CD8-positive, alpha-beta memory T cell (primary cell): ENCODE measurements around the gene INPP1. TPM values are rescaled to one million over a fixed set of nuclear protein-coding genes. Genes with fewer than 3 reads are reported as not detected.
"Not testable (repeated sequence)": the region's sequence is repeated elsewhere in the genome, so short reads cannot be mapped to it uniquely, and the experiment has no call there.

ENCODE experiments used
- CTCF ChIA-PET: fragments of 350-600 bp; sonication (Branson Sonifier 250); formaldehyde crosslinking; loops from one replicate; lab custom pipeline; 2021; ENCODE audit warnings: antibody characterized with exemption; lab: Charles Lee
- POLR2A ChIA-PET: fragments of 350-600 bp; sonication (Branson Sonifier 250); formaldehyde crosslinking; loops from one replicate; lab custom pipeline; 2021; ENCODE audit warnings: antibody characterized with exemption; lab: Charles Lee
- DNase-seq, 5 donors: peaks; one replicate each; pipeline versions ENCODE4 v3.0.0 to v3.0.0-alpha.2; 2020 to 2022; ENCODE audit warnings: mixed read lengths in 1 of 5
- H3K27ac ChIP-seq: one replicate; pipeline ENCODE4 v1.7.0; 2013; ENCODE audit warnings: low read depth, mild to moderate bottlenecking, low read length, moderate library complexity
- H3K27me3 ChIP-seq: 2 replicates; pipeline ENCODE4 v1.7.0; 2013; ENCODE audit warnings: low read length, mild to moderate bottlenecking; ENCODE audit not compliant: insufficient read depth, poor library complexity, severe bottlenecking
- H3K36me3 ChIP-seq: 2 replicates; pipeline ENCODE4 v1.7.0; 2013; ENCODE audit warnings: mild to moderate bottlenecking, low read length, moderate library complexity; ENCODE audit not compliant: insufficient read depth
- H3K4me1 ChIP-seq: 2 replicates; pipeline ENCODE4 v1.7.0; 2013; ENCODE audit warnings: mild to moderate bottlenecking, low read length, moderate library complexity; ENCODE audit not compliant: insufficient read depth
- H3K4me3 ChIP-seq: 2 replicates; pipeline ENCODE4 v1.7.0; 2013; ENCODE audit warnings: mild to moderate bottlenecking, low read length
- H3K9me3 ChIP-seq: 2 replicates; pipeline ENCODE4 v1.7.0; 2013; ENCODE audit warnings: mild to moderate bottlenecking, low read length
- H3K27ac Mint-ChIP-seq, 8 donors: one replicate each; pipeline ENCODE4 v1.8.0; 2020 to 2021; ENCODE audit warnings: mixed read lengths in 8 of 8, mild to moderate bottlenecking in 6 of 8, inconsistent platforms in 3 of 8, moderate library complexity in 3 of 8
- H3K27me3 Mint-ChIP-seq, 2 donors: one replicate each; pipeline ENCODE4 v1.8.0; 2020 to 2021; ENCODE audit warnings: mixed read lengths in 2 of 2, mild to moderate bottlenecking in 1 of 2, moderate library complexity in 1 of 2
- H3K36me3 Mint-ChIP-seq, 3 donors: one replicate each; pipeline ENCODE4 v1.8.0; 2020 to 2021; ENCODE audit warnings: mixed read lengths in 3 of 3, inconsistent platforms in 1 of 3, mild to moderate bottlenecking in 1 of 3
- H3K4me1 Mint-ChIP-seq, 3 donors: one replicate each; pipeline ENCODE4 v1.8.0; 2020 to 2021; ENCODE audit warnings: mixed read lengths in 3 of 3, inconsistent platforms in 1 of 3, mild to moderate bottlenecking in 1 of 3
- H3K4me3 Mint-ChIP-seq, 7 donors: one replicate each; pipeline ENCODE4 v1.8.0; 2020 to 2021; ENCODE audit warnings: mixed read lengths in 7 of 7, mild to moderate bottlenecking in 6 of 7, moderate library complexity in 4 of 7, inconsistent platforms in 2 of 7
- H3K9me3 Mint-ChIP-seq, 5 donors: one replicate each; pipeline ENCODE4 v1.8.0; 2020 to 2022; ENCODE audit warnings: mixed read lengths in 5 of 5, mild to moderate bottlenecking in 3 of 5, moderate library complexity in 2 of 5, inconsistent platforms in 1 of 5
- polyA plus RNA-seq: library from polyadenylated mRNA; unstranded; fragments of 300-500 nt; fragmentation: Illumina TruSeq; gene quantifications from one replicate; pipeline ENCODE4 v1.2.3, GENCODE V29; 2021
- total RNA-seq, 2 experiments: library from RNA; stranded (reverse); gene quantifications; one replicate each; pipeline ENCODE4 v1.2.3, GENCODE V29; 2021

The INPP1 gene
- total and polyA plus RNA-seq, 3 experiments from 2014 or later: 5.5 to 15.9 (median 13.4) TPM

DNA sequence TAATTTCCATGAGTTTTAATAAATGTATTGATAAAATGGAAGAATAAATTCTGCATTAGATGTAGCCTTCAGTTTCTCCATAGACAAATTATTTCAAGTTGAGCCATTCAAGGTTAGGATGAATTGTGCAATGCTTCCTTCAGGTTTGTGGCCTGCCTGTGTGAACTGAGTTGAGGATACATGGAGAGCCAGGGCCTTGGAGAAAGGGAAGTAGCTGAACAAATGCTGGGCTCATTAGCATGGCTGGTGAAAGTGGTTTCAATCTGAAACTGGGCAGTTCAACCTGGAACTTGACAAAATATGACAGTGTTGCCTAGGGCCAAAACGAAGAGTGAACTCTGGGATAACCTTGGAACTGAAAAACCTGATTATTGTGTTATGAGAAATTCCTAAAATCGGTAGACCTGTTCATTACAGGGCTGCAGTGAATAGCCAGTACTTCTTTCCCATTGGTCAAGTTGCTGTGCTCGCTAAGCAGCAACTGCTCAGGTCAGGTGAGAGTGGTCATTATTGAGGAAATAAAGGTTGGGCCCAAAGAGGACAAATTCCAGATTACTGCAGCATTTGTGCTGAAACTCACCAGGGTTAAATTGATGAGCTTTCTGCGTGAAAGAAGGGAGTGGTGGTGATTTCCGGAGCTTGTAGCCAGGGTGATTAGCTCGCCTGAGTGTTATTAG, 12.7 kb downstream of the INPP1 start:
- H3K36me3 ChIP-seq: no peaks in the 10 kb centered on the region
- peaks cover 0 to 3% (median 0%) of the 10 kb centered on the region in 3 donors for H3K36me3 Mint-ChIP-seq
- H3K4me3 ChIP-seq: no peak overlapping the region
- peaks cover 15% of the 10 kb centered on the region for H3K4me1 ChIP-seq
- no peaks in the 10 kb centered on the region for H3K27me3 ChIP-seq
- H3K9me3 Mint-ChIP-seq: no peaks in the 10 kb centered on the region
- H3K27ac ChIP-seq: no peak overlapping the region
- ChIA-PET POLR2A (no interaction called here), CTCF (no interaction called here)
- peaks cover 26 to 35% (median 32%) of the 10 kb centered on the region in 3 donors for H3K4me1 Mint-ChIP-seq
- H3K9me3 ChIP-seq: no peaks in the 10 kb centered on the region
- DNase-seq: no peak
- no peak overlapping the region for H3K4me3 Mint-ChIP-seq
- H3K27ac Mint-ChIP-seq: no peak overlapping the region
- no peaks in the 10 kb centered on the region for H3K27me3 Mint-ChIP-seq

GRCh38 chr2:190357600-190357999, 14.2 kb downstream of the INPP1 start:
- POLR2A ChIA-PET: no interaction called here
- CTCF ChIA-PET: no interaction called here

DNA sequence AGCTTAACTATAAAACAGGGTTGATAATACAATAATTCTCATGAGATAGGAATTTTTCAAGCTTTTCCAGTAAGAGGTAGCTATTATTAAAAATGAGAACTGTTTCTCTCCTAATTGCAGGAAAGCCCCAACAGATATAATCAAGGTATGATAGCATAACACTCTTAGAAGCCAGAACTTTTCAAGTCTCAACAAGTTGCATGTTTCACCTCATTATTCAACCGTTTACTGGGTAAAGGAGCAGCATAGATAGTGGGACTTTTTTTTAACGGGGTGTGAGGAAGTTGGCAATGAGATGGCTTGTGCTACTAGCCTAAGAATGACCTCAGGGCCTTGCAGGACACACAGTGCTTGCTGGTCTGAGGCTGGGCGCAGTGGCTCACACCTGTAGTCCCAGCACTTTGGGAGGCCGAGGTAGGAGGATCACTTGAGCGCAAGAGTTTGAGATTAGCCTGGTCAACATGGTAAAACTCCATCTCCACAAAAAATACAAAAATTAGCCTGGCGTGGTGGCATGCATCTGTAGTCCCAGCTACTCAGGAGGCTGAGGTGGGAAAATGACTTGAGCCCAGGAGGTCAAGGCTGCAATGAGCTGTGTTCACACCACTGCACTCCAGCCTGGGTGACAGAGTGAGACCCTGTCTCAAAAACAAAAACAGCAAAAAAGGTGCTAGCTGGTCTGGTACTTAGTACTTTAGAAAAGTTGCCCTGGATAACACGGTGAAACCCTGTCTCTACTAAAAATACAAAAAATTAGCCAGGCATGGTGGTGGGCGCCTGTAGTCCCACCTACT, 15.5 kb downstream of the INPP1 start:
- H3K27me3 Mint-ChIP-seq, H3K9me3 Mint-ChIP-seq, H3K27ac ChIP-seq, H3K36me3 ChIP-seq, DNase-seq, H3K36me3 Mint-ChIP-seq, H3K4me3 ChIP-seq, H3K27me3 ChIP-seq, H3K9me3 ChIP-seq: not testable (repeated sequence)
- CTCF ChIA-PET: interaction anchor here (0.9 to 1.4 kb wide), 3 partner anchors 7 to 700 kb away, joined by 3 read pairs; no protein-coding TSS in a partner anchor
- H3K4me1 ChIP-seq: peaks cover 21% of the 10 kb centered on the region
- Mint-ChIP-seq H3K4me3 (peak overlapping the region; percentile 39 to 96 (median 91)), H3K4me1 (peaks cover 35 to 49% (median 47%) of the 10 kb centered on the region in 3 donors), H3K27ac (peak overlapping the region in 7 of 8 donors; percentile 50 to 98 (median 85))
- POLR2A ChIA-PET: interaction anchor here (0.7 to 1.3 kb wide), 2 partner anchors 15 to 291 kb away, joined by 3 read pairs; no protein-coding TSS in a partner anchor

More at GRCh38 chr2:190357600-190357999, 14.2 kb downstream of the INPP1 start:
- H3K36me3 ChIP-seq: no peaks in the 10 kb centered on the region
- peaks cover 21% of the 10 kb centered on the region for H3K4me1 ChIP-seq
- H3K27me3 ChIP-seq: no peaks in the 10 kb centered on the region
- H3K4me3 ChIP-seq: no peak overlapping the region
- H3K27me3 Mint-ChIP-seq: no peaks in the 10 kb centered on the region
- H3K27ac ChIP-seq: no peak overlapping the region
- H3K4me1 Mint-ChIP-seq: peaks cover 38 to 46% (median 41%) of the 10 kb centered on the region in 3 donors
- H3K27ac Mint-ChIP-seq: no peak overlapping the region
- DNase-seq: no peak
- H3K4me3 Mint-ChIP-seq: peak overlapping the region in 1 of 7 donors; percentile 59
- H3K9me3 ChIP-seq: no peaks in the 10 kb centered on the region
- H3K36me3 Mint-ChIP-seq: peaks cover 0 to 6% (median 0%) of the 10 kb centered on the region in 3 donors
- H3K9me3 Mint-ChIP-seq: no peaks in the 10 kb centered on the region

- Mint-ChIP-seq H3K27ac (peak overlapping the region in 6 of 8 donors; percentile 59 to 98 (median 94)), H3K4me3 (peak overlapping the region; percentile 90 to 99 (median 95)), H3K4me1 (peaks cover 35 to 49% (median 47%) of the 10 kb centered on the region in 3 donors), H3K36me3 (peaks cover 0 to 10% (median 3%) of the 10 kb centered on the region in 3 donors), H3K9me3 (no peaks in the 10 kb centered on the region), H3K27me3 (no peaks in the 10 kb centered on the region)
- peak overlapping the region; percentile 71 for H3K4me3 ChIP-seq
- H3K4me1 ChIP-seq: peaks cover 21% of the 10 kb centered on the region
- peak overlapping the region; percentile 45 for H3K27ac ChIP-seq
- H3K9me3 ChIP-seq: no peaks in the 10 kb centered on the region
- no peak for DNase-seq
- no peaks in the 10 kb centered on the region for H3K36me3 ChIP-seq
- H3K27me3 ChIP-seq: no peaks in the 10 kb centered on the region
- CTCF ChIA-PET: interaction anchor here (0.5 to 1.5 kb wide), 4 partner anchors 9 to 597 kb away, joined by 3 read pairs; no protein-coding TSS in a partner anchor
- POLR2A ChIA-PET: interaction anchor here (1.2 to 1.3 kb wide), 2 partner anchors 17 to 46 kb away, joined by 3 to 6 read pairs; no protein-coding TSS in a partner anchor
These were observed 17.2 kb downstream of the INPP1 start for GRCh38 chr2:190360561-190360960.

GRCh38 chr2:190360965-190361364, 17.6 kb downstream of the INPP1 start:
- ChIA-PET POLR2A (interaction anchor here (1.2 kb wide), 1 partner anchor 46 kb away, joined by 6 read pairs; no protein-coding TSS in a partner anchor), CTCF (interaction anchor here (0.5 to 1.5 kb wide), 4 partner anchors 14 to 597 kb away, joined by 3 read pairs; no protein-coding TSS in a partner anchor)
- no peak overlapping the region for H3K4me3 ChIP-seq
- no peaks in the 10 kb centered on the region for H3K27me3 Mint-ChIP-seq
- no peak for DNase-seq
- H3K27ac Mint-ChIP-seq: no peak overlapping the region
- no peaks in the 10 kb centered on the region for H3K27me3 ChIP-seq
- H3K9me3 ChIP-seq: no peaks in the 10 kb centered on the region
- no peaks in the 10 kb centered on the region for H3K36me3 ChIP-seq
- no peaks in the 10 kb centered on the region for H3K9me3 Mint-ChIP-seq
- H3K4me3 Mint-ChIP-seq: peak overlapping the region in 5 of 7 donors; percentile 90 to 99 (median 94)
- no peak overlapping the region for H3K27ac ChIP-seq
- peaks cover 35 to 49% (median 47%) of the 10 kb centered on the region in 3 donors for H3K4me1 Mint-ChIP-seq
- peaks cover 21% of the 10 kb centered on the region for H3K4me1 ChIP-seq
- peaks cover 0 to 10% (median 3%) of the 10 kb centered on the region in 3 donors for H3K36me3 Mint-ChIP-seq

DNA sequence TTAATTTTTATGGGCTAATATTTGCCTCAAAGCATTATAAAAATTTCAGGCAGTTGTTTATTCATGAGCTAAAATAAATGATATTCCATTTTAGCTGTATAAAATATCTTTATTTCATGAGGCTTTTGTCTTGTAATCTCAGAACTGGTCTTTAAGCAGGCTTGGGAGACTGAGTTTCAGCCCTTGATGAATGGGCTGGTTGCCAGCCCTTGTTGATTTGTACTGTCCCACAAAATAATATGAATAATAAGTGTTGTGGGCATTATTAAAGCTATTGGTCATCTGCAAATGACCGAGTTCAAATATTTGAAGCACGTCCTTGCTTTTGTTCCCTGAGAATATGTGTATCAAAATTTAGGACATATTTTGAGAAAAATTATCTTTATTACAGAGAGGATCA, 18.2 kb downstream of the INPP1 start:
- POLR2A ChIA-PET: no interaction called here

DNA sequence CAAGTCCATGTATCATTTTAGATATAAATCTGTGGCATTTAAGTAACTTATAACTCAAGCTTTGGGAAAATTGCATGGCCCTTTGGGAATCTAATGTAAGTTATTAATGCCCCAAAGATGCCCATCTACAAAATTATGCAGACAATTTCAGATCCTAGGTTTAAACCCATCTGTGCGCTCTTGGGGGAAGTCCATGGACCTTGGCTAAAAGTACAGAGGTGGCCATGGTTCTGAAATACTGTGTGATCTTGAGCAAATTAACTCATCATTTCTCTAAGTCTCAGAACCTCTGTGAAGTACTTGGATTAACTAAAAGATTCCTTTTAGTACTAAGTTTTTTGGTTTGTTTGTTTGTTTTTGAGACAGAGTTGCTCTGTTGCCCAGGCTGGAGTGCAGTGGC, 19.5 kb downstream of the INPP1 start:
- no peaks in the 10 kb centered on the region for H3K9me3 Mint-ChIP-seq
- H3K4me3 ChIP-seq: no peak overlapping the region
- H3K36me3 ChIP-seq: no peaks in the 10 kb centered on the region
- DNase-seq: no peak
- CTCF ChIA-PET: interaction anchor here (1.4 kb wide), 1 partner anchor 10 kb away, joined by 3 read pairs; no protein-coding TSS in a partner anchor
- H3K4me1 Mint-ChIP-seq: peaks cover 35 to 49% (median 47%) of the 10 kb centered on the region in 3 donors
- no peak overlapping the region for H3K27ac ChIP-seq
- H3K9me3 ChIP-seq: no peaks in the 10 kb centered on the region
- H3K36me3 Mint-ChIP-seq: peaks cover 0 to 15% (median 8%) of the 10 kb centered on the region in 3 donors
- POLR2A ChIA-PET: no interaction called here
- H3K27me3 ChIP-seq: no peaks in the 10 kb centered on the region
- no peak overlapping the region for H3K4me3 Mint-ChIP-seq
- H3K4me1 ChIP-seq: peaks cover 21% of the 10 kb centered on the region
- H3K27me3 Mint-ChIP-seq: no peaks in the 10 kb centered on the region
- peak overlapping the region in 1 of 8 donors; percentile 7 for H3K27ac Mint-ChIP-seq

More for the DNA sequence above, 18.2 kb downstream of the INPP1 start:
- no peak for DNase-seq
- H3K4me1 ChIP-seq: peaks cover 21% of the 10 kb centered on the region
- H3K27me3 Mint-ChIP-seq: no peaks in the 10 kb centered on the region
- CTCF ChIA-PET: interaction anchor here (0.9 to 1.4 kb wide), 2 partner anchors 8 to 15 kb away, joined by 3 read pairs; no protein-coding TSS in a partner anchor
- H3K27me3 ChIP-seq: no peaks in the 10 kb centered on the region
- H3K4me1 Mint-ChIP-seq: peaks cover 35 to 49% (median 47%) of the 10 kb centered on the region in 3 donors
- H3K36me3 Mint-ChIP-seq: peaks cover 0 to 10% (median 3%) of the 10 kb centered on the region in 3 donors
- no peak overlapping the region for H3K4me3 ChIP-seq
- H3K36me3 ChIP-seq: no peaks in the 10 kb centered on the region
- H3K4me3 Mint-ChIP-seq: no peak overlapping the region
- H3K9me3 Mint-ChIP-seq: no peaks in the 10 kb centered on the region
- no peaks in the 10 kb centered on the region for H3K9me3 ChIP-seq
- H3K27ac ChIP-seq: no peak overlapping the region
- no peak overlapping the region for H3K27ac Mint-ChIP-seq
